Kidney capillary endothelial cell (primary cell): Measurements from ENCODE around the gene PPP6R2.

ENCODE experiments used
- DNase-seq: peaks from one replicate; pipeline ENCODE4 v3.0.0-alpha.2; 2018; ENCODE audit warnings: low spot score

Gene PPP6R2

DNA sequence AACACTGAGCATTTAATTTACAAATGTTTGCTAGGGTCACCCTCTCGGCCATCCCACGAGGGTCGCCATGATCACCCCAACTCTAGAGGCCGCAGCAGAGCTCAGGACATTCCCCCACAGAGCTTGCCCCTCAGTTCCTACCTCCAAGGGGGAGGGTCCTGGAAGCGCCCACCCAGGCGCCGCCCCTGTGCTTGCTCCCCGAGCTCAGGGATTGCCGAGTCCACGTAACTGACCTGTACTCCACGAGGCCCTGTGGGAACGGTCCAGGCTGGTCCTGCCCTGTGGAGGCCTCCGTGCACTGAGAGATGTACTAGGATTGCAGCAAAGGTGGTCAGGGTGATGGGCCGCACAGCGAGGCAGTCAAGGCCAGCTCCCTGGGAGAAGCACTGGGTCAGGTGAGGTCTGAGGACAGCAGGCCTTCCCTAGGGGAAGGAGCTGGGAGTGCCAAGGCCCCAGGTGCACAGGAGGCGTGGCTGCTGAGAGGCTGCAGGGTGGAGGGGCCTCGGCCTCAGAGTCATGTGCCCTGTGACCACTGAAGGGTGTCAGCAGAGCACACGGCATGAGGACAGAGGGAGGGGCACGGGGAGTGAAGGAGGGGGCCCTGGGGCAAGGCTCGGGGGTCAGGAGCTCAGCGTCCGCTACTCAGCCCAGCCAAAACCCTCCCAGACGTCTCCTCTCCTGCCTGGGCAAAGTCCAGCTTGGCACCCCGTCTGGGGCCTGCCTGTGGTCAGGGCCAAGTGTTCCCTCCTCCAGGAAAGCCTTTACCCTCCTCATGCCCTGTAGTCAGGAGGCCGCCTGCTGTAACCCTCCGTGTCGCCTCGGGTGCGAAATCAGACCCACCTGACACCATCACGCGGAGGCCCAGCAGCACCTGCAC, 141.1 kb downstream of the PPP6R2 start:
- no peak for DNase-seq

DNA sequence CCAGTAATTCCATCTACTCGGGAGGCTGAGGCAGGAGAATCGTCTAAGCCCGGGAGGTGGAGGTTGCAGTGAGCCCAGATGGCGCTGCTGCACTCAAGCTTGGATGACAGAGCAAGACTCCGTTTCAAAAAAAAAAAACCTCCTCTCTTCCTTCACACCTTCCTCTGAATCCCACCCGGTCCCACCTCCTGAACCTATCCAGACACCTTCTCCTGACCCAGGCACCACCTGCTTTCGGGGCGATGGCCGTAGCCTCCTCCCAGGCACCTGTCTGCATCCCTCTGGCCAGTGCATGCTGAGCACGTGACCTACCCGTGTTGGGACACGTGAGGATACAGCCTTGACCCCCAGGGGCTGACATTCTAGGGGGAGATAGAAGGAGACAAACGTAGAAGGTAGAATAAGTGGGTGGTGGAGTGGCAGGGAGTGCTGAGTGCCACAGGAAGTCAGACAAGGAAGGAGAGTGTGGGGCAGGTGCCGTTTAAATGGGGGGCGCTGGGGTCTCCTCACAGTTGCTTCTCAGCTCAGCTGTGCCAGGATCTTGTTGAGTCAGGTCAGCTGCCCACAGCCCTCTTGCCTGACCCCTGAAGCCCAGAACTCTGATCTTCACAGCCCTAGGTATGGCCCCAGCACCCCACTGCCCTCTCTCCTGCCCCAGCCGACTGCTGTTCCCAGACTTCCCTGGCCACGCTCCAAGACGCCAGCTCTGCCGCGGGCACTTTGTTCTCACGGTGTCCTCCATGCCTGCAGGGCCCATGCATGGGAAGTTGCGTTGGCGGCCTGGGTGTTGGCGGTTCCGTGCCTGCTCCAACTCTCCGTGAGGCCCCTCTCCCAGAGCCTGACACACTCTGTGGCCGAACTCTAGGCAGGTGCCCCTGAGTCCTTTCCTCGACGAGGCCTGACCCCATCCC, 142.3 kb downstream of the PPP6R2 start:
- DNase-seq, result no peak

DNA sequence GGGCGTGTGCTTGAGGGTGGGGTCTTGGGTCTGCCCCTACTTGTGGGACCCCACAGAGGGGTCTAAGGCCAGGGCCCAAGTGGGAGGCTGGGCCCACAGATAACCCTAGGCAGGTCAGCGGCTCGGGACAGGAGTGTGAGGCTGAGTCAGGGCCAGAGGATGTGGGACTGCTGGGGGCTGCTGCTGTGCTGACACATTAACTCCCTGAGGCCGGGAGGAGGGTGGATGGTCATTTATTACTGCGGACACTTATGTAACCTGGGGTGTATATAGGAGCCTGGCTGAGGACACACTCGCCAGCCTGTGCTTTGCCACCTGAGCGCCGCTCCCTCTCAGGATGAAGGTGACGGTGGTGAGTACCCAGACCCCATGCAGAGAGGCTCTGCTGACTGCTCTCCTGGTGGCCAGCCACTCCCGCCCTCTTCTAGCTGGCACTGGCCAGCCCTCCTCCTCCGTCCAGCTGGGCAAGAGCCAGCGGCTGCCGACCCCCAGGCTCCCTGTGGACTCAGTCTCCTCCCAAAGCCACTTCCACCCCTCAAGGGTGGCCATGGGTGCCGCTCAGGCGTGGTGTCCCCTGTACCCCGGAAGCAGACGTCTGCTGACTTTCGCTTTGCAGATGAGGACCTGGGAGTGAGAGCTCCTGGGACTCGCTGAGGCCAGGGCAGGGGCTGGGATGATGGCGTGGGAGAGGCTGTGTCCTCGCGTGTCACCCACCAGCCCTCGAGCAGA, 143.6 kb downstream of the PPP6R2 start, which contains the start of gene MIOX:
Gene MIOX, plus strand, starts transcription at position 299 of the 729 bp plus-strand sequence. Its CDS starts 39 bp downstream, at position 338.
- DNase-seq, result peak; percentile 21

DNA sequence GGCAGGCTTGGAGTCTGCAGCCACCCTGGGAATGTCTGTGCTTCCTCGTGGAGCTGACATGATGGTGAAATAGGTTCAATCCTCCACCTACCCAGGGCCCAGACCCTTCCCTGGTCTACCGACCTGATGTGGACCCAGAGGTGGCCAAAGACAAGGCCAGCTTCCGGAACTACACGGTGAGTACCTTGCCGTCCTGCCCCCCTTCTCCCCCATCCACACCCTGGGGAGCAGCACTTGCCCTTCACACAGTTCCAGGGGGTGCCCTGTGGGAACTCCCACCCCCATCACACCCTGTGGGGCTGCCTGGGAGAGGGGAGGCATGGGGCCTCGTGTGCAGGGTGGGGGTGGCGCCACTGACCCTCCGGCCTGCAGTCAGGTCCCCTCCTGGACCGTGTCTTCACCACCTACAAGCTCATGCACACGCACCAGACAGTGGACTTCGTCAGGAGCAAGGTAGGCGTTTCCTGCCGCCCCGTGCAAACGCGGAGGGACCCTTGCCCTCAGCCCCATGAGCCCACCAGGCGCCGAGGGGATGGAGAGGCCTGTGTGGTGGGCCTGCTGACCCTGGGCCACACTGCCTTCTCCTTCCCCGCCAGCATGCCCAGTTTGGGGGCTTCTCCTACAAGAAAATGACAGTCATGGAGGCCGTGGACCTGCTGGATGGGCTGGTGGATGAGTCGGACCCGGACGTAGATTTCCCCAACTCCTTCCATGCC, 144.3 kb downstream of the PPP6R2 start:
- DNase-seq, result no peak

DNA sequence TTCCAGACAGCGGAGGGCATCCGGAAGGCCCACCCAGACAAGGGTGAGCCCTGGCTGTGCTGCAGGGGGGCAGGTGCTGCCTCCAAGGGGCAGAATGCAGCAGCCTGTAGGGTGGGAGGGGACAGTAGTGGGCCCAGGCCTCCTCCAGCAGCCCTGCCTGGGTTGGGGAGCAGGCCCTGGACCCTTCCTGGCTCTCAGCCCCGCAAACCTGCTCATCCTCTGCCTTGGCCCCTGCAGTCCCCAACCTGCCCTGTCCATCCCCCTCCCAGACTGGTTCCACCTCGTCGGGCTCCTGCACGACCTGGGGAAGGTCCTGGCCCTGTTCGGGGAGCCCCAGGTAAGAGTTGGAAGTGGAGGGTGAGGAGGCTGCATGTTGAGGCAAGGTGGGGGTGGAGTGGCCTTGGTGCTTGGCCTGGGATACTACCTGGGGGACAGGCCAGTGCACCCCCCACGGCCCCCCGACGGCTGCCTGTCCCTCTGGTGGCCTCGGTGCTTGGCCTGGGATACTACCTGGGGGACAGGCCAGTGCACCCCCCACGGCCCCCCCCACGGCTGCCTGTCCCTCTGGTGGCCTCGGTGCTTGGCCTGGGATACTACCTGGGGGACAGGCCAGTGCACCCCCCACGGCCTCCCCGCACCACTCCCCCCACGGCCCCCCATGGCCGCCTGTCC, 145.0 kb downstream of the PPP6R2 start:
- no peak for DNase-seq

DNA sequence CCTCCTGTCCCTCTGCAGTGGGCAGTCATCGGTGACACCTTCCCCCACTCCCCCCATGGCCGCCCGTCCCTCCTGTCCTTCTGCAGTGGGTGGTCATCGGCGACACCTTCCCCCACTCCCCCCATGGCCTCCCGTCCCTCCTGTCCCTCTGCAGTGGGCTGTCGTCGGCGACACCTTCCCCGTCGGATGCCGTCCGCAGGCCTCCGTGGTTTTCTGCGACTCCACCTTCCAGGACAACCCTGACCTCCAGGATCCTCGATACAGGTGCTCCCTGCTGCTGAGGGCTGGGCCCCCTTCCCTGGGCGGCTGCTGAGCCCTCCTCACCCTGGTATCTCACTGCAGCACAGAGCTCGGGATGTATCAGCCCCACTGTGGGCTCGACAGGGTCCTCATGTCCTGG, 145.8 kb downstream of the PPP6R2 start:
- no peak for DNase-seq

DNA sequence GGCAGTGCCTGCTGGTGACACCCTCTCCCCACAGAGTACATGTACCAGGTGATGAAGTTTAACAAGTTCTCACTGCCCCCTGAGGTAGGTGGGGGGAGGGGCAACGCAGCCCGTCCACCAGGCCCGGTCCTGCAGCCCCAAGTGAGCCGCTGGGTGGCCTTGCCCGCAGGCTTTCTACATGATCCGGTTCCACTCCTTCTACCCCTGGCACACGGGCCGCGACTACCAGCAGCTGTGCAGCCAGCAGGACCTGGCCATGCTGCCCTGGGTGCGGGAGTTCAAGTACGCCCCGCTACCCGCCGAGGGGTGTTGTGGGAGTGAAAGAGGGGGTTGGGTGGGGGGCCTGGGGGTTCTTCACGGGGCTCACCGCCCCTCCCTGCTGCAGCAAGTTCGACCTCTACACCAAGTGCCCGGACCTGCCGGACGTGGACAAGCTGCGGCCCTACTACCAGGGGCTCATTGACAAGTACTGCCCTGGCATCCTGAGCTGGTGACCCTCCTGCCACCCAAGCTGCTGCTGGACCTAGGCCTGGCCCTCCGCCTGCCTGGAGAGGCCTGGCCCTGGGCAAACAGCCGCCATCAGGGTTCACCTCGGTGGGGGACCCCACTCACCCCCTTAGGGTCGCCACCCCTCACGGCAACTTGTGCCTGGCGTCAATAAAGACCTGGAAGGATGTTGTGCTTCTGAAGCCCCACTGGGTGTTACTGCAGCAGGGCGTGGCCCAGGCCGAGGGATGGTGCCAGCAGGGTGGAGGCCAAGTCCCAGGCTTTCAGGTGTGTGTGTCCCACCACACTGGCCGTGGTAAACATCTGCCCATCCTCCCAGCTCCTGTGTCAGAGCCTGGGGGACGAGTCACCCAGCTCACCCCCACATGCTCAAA, 146.5 kb downstream of the PPP6R2 start:
- no peak for DNase-seq

DNA sequence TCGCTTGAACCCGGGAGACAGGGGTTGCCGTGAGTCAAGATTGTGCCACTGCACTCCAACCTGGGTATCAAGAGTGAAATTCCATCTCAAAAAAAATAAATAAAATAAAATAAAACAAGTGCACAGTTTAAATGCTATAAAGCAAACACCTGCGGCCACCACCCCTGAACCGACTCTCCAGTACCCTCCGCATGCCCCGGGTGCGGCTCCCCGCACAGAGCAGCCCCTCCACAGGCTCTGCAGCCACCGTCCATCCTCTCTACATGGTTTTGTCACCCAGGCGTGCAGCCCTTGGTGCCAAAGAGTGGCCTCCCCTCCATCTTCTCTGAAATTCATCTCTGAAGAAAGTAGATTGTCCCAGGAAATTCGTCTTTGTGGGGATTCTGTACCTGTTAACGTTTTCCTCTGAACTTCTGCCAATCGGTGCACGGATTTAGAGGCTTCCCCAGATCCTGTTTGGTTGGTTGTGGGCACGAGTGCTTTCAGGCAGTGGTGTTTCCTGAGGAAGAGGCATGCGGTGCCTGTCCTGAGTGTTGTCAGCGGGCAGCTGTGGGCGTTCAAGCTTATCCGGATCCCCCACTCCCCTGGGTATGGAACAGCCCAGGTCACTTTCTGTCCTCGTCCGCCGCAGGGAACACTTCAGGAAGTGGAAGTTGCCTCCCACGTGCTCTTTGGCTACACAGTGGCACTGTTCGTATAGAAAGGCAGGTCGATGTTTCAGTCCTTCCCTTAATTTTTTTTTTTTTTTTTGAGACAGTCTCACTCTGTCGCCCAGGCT, 147.6 kb downstream of the PPP6R2 start:
- DNase-seq, result no peak
